Epithelial cell of proximal tubule (primary cell): ENCODE results near the gene SNRNP35. TPM values are rescaled to one million over a fixed set of nuclear protein-coding genes. Genes with fewer than 3 reads are reported as not detected.

Source experiments
- DNase-seq: peaks from one replicate; pipeline ENCODE4 v3.0.0-alpha.2; 2011; ENCODE audit warnings: low read depth
- H3K4me3 ChIP-seq: 2 replicates; pipeline ENCODE4 v1.5.1; 2011; ENCODE audit warnings: low read depth, mild to moderate bottlenecking, low read length
- CTCF ChIP-seq: conservative IDR thresholded peaks from 2 replicates; pipeline ENCODE4 v1.5.1; 2012; ENCODE audit warnings: low read depth, mild to moderate bottlenecking, low read length
- total RNA-seq: library from RNA; depleted of rRNA; stranded (reverse); fragments of >200 nt; gene quantifications from 2 replicates; pipeline ENCODE4 v1.2.3, GENCODE V29; 2015

SNRNP35 gene
- total RNA-seq, 1 donor from 2014 or later, result 22.7 TPM

GRCh38 chr12:123494124-123494851 lies 36.3 kb downstream of the SNRNP35 start:
- DNase-seq, result no peak
- TF ChIP-seq CTCF, result no peak
- no peak overlapping the region for H3K4me3 ChIP-seq

- TF ChIP-seq CTCF, result no peak
- no peak for DNase-seq
- no peak overlapping the region for H3K4me3 ChIP-seq
These were observed 39.1 kb downstream of the SNRNP35 start for GRCh38 chr12:123497065-123497464.

- no peak for TF ChIP-seq CTCF
- DNase-seq, result no peak
- H3K4me3 ChIP-seq, result no peak overlapping the region
These were observed 40.3 kb downstream of the SNRNP35 start for GRCh38 chr12:123498126-123498825.

GRCh38 chr12:123499332-123499731 lies 41.4 kb downstream of the SNRNP35 start:
- TF ChIP-seq CTCF, result no peak
- H3K4me3 ChIP-seq, result no peak overlapping the region
- DNase-seq, result no peak

GRCh38 chr12:123502163-123502704 lies 44.3 kb downstream of the SNRNP35 start:
- DNase-seq, result no peak
- no peak for TF ChIP-seq CTCF
- H3K4me3 ChIP-seq, result no peak overlapping the region

GRCh38 chr12:123506059-123506842 lies 48.3 kb downstream of the SNRNP35 start:
- DNase-seq, result no peak
- no peak for TF ChIP-seq CTCF
- H3K4me3 ChIP-seq, result no peak overlapping the region
